ENCODE measurements around the gene GRID1.

Gene GRID1

DNA sequence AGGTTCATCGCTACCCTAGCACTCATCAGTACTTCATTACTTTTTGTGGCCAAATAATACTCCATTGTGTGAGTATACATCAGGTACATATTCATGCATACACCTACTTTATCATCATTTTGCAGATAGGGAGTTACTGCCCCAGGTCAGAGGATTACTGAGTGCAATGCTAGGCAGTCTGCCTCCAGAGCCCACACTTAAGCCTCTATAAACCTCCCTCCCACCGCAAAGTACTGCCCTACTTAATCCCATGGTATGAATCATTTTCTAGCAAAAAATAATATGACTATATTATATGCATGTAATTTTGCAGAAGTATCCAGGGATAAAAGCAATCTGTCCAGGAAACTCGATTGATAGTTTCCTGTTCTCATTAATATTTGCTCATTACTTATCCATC is 194.3 kb downstream of the GRID1 start (continued):
- TF ChIP-seq, protein P1, sequence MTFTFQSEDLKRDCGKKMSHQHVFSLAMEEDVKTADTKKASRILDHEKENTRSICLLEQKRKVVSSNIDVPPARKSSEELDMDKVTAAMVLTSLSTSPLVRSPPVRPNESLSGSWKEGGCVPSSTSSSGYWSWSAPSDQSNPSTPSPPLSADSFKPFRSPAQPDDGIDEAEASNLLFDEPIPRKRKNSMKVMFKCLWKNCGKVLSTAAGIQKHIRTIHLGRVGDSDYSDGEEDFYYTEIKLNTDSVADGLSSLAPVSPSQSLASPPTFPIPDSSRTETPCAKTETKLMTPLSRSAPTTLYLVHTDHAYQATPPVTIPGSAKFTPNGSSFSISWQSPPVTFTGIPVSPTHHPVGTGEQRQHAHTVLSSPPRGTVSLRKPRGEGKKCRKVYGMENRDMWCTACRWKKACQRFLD (tag by site-specific recombination; IDR thresholded peaks at IDR 0.05), result no peak

DNA sequence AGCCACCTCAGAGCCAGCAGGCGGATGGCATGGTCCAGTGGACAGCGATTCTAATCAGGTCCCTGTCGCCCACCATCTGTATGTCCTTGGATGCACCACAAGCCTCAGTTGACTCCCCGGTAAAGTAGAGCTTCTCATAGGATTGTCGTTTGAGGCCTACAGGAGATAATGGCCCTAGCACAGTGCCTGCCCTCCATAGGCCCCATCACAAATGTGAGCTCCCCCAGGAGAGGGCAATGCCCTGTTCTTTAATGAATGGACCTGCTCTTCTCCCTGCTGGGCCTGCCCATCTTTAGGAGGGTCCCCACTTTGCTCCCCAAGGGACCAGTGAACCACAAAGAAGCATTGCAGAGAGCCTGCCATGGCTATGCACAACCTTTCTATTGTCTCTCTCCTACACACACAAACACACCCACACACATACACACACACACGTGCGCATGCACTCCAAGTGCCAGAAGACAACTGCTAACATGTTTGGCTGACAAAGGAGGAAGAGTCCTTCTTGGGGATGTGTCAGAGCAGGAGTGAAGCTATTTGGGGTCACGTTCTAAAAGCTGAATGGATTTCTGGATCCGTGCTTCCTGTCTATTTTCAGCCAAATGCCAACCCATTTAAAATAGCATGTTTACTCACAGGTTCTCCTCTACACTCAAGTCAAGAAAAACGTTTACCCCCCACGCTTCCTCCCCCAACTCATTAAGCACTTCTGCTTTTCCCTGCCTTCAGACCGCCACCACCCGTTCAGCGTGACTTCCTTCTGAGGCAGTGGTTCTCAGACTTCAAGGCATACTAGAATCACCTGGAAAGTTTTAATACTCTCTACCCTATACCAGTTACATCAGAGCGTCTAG is 196.1 kb downstream of the GRID1 start:
- Histone ChIP-seq H3K4me1 (ENCODE audit: control insufficient read depth, insufficient read depth, low read length) (no peaks in the 10 kb centered on the region), H3K36me3 (ENCODE audit: control insufficient read depth in 2 of 2, insufficient read depth in 1 of 2, low read length in 2 of 2) (no peaks in the 10 kb centered on the region), H3K4me3 (ENCODE audit: low read depth, low read length) (no peak overlapping the region), H3K9me3 (ENCODE audit: control insufficient read depth, insufficient read depth, low read depth, low read length) (no peaks in the 10 kb centered on the region), H3K27ac (ENCODE audit: extremely low read depth, low read depth, low read length) (no peak overlapping the region)
- ChIA-PET POLR2A (no interaction called here), CTCF (interaction anchor here (0.8 kb wide), 1 partner anchor 8 kb away, joined by 4 read pairs; no protein-coding TSS in a partner anchor)
- peak; percentile 60 for TF ChIP-seq EGR2 (tag by site-specific recombination; IDR thresholded peaks at IDR 0.05; ENCODE audit: low read depth)
- peak; percentile 72 for TF ChIP-seq ZFHX2 (tag by site-specific recombination; conservative IDR thresholded peaks at IDR 0.05)
- TF ChIP-seq, protein P2, sequence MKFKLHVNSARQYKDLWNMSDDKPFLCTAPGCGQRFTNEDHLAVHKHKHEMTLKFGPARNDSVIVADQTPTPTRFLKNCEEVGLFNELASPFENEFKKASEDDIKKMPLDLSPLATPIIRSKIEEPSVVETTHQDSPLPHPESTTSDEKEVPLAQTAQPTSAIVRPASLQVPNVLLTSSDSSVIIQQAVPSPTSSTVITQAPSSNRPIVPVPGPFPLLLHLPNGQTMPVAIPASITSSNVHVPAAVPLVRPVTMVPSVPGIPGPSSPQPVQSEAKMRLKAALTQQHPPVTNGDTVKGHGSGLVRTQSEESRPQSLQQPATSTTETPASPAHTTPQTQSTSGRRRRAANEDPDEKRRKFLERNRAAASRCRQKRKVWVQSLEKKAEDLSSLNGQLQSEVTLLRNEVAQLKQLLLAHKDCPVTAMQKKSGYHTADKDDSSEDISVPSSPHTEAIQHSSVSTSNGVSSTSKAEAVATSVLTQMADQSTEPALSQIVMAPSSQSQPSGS (tag by site-specific recombination; IDR thresholded peaks at IDR 0.05; ENCODE audit: low read depth), result no peak

DNA sequence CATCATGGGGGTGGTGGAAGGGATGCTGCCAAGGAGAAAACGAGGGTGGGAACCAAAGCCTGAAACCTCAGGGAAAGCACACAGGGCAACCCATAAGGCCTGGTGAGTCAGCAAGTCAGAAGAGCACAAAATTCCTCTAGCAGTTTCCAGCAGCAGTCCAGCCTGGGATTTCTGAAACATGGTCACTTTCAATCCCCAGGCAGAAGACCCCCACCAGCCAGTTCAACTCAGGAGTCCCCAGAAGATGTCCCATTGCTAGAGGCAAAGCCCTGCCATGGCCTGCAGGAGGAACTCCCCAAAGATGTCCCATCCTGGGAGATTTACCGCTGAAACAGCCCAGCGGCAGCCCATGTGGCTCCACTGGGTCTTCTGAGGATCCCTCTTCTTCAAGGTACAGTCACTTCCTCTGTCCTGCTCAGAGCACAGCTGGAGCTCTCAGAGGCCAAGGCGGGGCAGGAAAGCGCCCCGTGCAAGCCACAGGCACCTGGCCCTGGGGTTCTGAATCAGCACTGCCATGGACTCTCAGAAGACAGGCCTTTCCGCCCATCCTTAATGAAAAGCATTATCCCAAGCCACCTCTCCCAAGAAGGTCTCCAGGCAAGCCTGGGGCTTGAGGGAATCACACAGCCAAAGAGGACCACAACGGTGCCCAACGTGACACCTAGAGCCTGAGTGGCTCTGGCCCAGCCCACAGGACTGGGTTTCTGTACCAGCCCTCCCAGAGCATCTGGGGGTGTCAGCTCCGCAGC is 196.9 kb downstream of the GRID1 start:
- no peaks in the 10 kb centered on the region for H3K36me3 ChIP-seq (ENCODE audit: control insufficient read depth in 2 of 2, insufficient read depth in 1 of 2, low read length in 2 of 2)
- CTCF ChIA-PET, result interaction anchor here (0.8 kb wide), 1 partner anchor 9 kb away, joined by 4 read pairs; no protein-coding TSS in a partner anchor
- H3K4me3 ChIP-seq (ENCODE audit: low read depth, low read length), result no peak overlapping the region
- TF ChIP-seq PRDM1 (tag by site-specific recombination; IDR thresholded peaks at IDR 0.05), result no peak
- TF ChIP-seq, protein P3, sequence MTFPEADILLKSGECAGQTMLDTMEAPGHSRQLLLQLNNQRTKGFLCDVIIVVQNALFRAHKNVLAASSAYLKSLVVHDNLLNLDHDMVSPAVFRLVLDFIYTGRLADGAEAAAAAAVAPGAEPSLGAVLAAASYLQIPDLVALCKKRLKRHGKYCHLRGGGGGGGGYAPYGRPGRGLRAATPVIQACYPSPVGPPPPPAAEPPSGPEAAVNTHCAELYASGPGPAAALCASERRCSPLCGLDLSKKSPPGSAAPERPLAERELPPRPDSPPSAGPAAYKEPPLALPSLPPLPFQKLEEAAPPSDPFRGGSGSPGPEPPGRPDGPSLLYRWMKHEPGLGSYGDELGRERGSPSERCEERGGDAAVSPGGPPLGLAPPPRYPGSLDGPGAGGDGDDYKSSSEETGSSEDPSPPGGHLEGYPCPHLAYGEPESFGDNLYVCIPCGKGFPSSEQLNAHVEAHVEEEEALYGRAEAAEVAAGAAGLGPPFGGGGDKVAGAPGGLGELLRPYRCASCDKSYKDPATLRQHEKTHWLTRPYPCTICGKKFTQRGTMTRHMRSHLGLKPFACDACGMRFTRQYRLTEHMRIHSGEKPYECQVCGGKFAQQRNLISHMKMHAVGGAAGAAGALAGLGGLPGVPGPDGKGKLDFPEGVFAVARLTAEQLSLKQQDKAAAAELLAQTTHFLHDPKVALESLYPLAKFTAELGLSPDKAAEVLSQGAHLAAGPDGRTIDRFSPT (tag by site-specific recombination; IDR thresholded peaks at IDR 0.05), result no peak
- no peak for TF ChIP-seq ZNF843 (tag by site-specific recombination; IDR thresholded peaks at IDR 0.05)
- TF ChIP-seq ZNF768 (tag by site-specific recombination; IDR thresholded peaks at IDR 0.05), result no peak
- TF ChIP-seq ZNF610 (tag by site-specific recombination; IDR thresholded peaks at IDR 0.05; ENCODE audit: borderline replicate concordance), result no peak
- no peak for TF ChIP-seq ZNF223 (tag by site-specific recombination; IDR thresholded peaks at IDR 0.05)
- no peak for TF ChIP-seq ZNF776 (tag by site-specific recombination; IDR thresholded peaks at IDR 0.05; ENCODE audit: borderline replicate concordance)
- no peak for TF ChIP-seq SP3 (tag by site-specific recombination; IDR thresholded peaks at IDR 0.05)
- TF ChIP-seq ZNF555 (tag by site-specific recombination; conservative IDR thresholded peaks at IDR 0.05), result no peak
- POLR2A ChIA-PET, result no interaction called here
- no peak overlapping the region for H3K27ac ChIP-seq (ENCODE audit: extremely low read depth, low read depth, low read length)
- no peaks in the 10 kb centered on the region for H3K9me3 ChIP-seq (ENCODE audit: control insufficient read depth, insufficient read depth, low read depth, low read length)
- H3K4me1 ChIP-seq (ENCODE audit: control insufficient read depth, insufficient read depth, low read length), result no peaks in the 10 kb centered on the region
